HG03108 (cell line): Measurements from ENCODE around the gene SH2D3A.

Experiments
- ATAC-seq: cut with Tn5 transposase; IDR thresholded peaks from one replicate; pipeline ENCODE4 v1.9.1; 2021; ENCODE audit warnings: moderate library complexity; ENCODE audit not compliant: unreplicated experiment

SH2D3A gene

GRCh38 chr19:6723108-6723618 is 44.1 kb downstream of the SH2D3A start:
- ATAC-seq = no peak

- ATAC-seq = no peak
Measured at GRCh38 chr19:6721773-6722172, 45.5 kb downstream of the SH2D3A start.

- no peak for ATAC-seq
Measured at GRCh38 chr19:6721138-6721474, 46.1 kb downstream of the SH2D3A start.

GRCh38 chr19:6720369-6721137 is 46.7 kb downstream of the SH2D3A start, which contains the start of gene C3:
C3 (minus strand) TSS chr19:6720650; CDS start chr19:6720589, 61 bp downstream.
- no peak for ATAC-seq

DNA sequence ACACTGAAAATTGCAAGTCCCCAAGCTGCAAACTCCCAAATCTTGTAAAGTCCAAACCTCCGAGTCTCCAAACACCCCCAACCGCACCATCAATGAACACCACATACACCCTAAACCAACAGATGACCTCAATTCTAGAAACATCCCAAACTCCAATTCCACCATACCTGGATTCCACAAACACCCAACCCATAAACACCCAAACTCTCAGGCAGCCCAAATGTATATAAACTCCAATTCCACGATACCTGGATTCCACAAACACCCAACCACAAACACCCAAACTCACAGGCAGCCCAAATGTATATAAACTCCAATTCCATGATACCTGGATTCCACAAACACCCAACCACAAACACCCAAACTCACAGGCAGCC is 47.3 kb downstream of the SH2D3A start:
- ATAC-seq = no peak

DNA sequence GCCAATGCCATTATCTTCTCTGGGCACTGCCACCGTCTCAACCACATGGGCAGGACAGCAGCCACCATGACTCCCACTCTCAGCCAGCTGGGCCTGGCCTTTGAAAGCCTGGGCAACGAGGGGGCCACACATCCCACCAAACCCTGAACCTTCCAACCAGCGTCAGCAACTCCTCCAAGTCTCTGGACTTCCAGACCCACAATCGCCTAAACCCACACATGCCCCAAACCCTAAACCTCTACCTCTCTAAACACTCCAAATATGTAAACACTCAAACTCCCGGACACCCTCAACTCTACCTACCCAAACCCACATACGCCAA is 47.7 kb downstream of the SH2D3A start:
- ATAC-seq = no peak

GRCh38 chr19:6718741-6719539 is 48.3 kb downstream of the SH2D3A start:
- no peak for ATAC-seq

DNA sequence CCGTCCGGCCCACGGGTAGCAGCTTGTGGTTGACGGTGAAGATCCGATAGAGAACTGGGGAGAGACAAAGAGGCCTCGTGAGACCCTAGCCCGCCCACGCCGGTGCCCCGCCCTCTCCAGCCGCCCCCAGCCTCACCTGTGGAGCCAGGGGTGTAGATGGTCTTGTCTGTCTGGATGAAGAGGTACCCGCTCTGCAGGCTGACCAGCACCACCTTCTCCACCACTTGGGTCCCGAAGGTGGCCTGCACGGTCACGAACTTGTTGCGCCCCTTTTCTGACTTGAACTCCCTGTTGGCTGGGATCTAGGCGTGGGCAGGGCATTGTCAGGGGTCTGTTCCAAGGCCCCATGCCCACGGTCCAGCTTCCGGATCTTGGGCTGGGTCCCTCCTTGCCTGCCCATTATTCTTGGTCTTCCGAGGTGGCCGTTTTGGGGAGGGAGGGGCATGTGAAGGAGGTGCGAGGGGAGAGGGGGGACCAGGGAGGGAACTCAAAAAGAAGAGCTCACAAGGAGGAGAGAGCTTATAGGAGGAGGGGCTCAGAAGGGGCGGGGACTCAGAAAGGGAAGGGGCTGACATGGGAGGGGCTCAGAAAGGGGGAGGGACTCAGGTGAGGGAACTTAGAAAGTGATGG is 49.0 kb downstream of the SH2D3A start:
- ATAC-seq = no peak

GRCh38 chr19:6717441-6717971 is 49.7 kb downstream of the SH2D3A start:
- no peak for ATAC-seq

DNA sequence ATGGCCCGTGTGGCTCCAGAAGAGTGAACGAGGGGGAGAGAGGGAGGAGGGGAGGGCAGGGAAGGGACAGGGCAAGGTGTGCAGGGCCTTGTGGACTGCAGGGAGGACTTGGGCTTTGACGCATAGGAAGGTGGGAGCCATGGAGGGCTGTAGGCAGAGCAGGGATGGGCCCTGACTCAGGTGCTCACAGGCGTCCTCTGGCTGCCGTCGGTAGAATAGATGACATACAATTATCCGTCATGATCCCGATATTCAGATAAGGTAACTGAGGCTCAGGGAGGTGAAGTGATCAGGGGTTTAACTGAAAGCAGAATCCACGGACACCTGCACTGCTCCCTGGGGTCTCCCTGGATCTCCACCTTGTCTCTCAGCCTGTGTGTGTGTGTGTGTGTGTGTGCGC is 50.2 kb downstream of the SH2D3A start:
- ATAC-seq = no peak

GRCh38 chr19:6716610-6716970 is 50.6 kb downstream of the SH2D3A start:
- no peak for ATAC-seq

GRCh38 chr19:6714749-6715555 is 52.3 kb downstream of the SH2D3A start:
- no peak for ATAC-seq

- ATAC-seq = no peak
Measured at GRCh38 chr19:6713773-6714692, 53.2 kb downstream of the SH2D3A start.

- no peak for ATAC-seq
Measured at GRCh38 chr19:6712692-6713670, 54.3 kb downstream of the SH2D3A start.

- ATAC-seq = no peak
Measured at GRCh38 chr19:6712231-6712630, 55.0 kb downstream of the SH2D3A start.

GRCh38 chr19:6711605-6712004 is 55.6 kb downstream of the SH2D3A start:
- no peak for ATAC-seq

DNA sequence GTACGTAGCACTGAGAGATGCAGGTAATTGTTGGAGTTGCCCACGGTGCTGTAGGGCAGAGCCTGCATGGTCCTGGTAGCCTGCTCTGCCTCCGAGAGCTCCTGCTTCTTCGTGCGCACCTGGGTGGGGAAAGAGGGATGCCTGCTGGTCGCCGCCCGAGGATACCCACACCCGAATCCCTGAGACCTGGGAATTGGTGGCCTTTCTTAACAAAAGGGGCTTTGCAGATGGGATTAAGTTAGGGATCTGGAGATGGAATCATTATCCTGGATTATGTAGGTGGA is 56.2 kb downstream of the SH2D3A start:
- no peak for ATAC-seq

GRCh38 chr19:6710273-6711077 is 56.8 kb downstream of the SH2D3A start:
- ATAC-seq = no peak
